WTC11 (cell line): Measurements from ENCODE around the gene TMEM30B. TPM values are rescaled to one million over a fixed set of nuclear protein-coding genes. Genes with fewer than 3 reads are reported as not detected.

ENCODE experiments used
- ATAC-seq: fragments of 200-7000 bp; cut with Tn5 transposase; 2 replicates; pipeline ENCODE4 v1.10.0; 2021; ENCODE audit warnings: mild to moderate bottlenecking, moderate library complexity
- CTCF ChIA-PET: fragments of 300-600 bp; sonication (Branson Sonifier 250); formaldehyde crosslinking; loops from one replicate; lab custom pipeline; 2021; ENCODE audit warnings: antibody characterized with exemption; lab: Charles Lee
- POLR2A ChIA-PET: fragments of 350-600 bp; sonication (Branson Sonifier 250); formaldehyde crosslinking; loops from one replicate; lab custom pipeline; 2021; ENCODE audit warnings: antibody characterized with exemption; lab: Charles Lee
- DNase-seq: peaks from one replicate; pipeline ENCODE4 v3.0.0; 2021; ENCODE audit warnings: low spot score
- H3K27ac Mint-ChIP-seq: 2 replicates; pipeline ENCODE4 v1.8.0; 2021; ENCODE audit warnings: mixed read lengths
- H3K27me3 Mint-ChIP-seq: 2 replicates; pipeline ENCODE4 v1.8.0; 2021; ENCODE audit warnings: low read depth, mild to moderate bottlenecking, moderate library complexity, mixed read lengths
- H3K36me3 Mint-ChIP-seq: 2 replicates; pipeline ENCODE4 v1.8.0; 2021; ENCODE audit warnings: mixed read lengths
- H3K4me1 Mint-ChIP-seq: 2 replicates; pipeline ENCODE4 v1.8.0; 2022; ENCODE audit warnings: mixed read lengths
- H3K4me3 Mint-ChIP-seq: 2 replicates; pipeline ENCODE4 v1.8.0; 2021; ENCODE audit warnings: mild to moderate bottlenecking, moderate library complexity, mixed read lengths
- H3K9me3 Mint-ChIP-seq: 2 replicates; pipeline ENCODE4 v1.8.0; 2021; ENCODE audit warnings: mixed read lengths
- E2F1 ChIP-seq: sonication (generic); formaldehyde crosslinking; IDR thresholded peaks from 2 replicates; pipeline ENCODE4 v1.8.0; 2022; ENCODE audit warnings: mild to moderate bottlenecking, missing genetic modification reagents
- E2F5 ChIP-seq: sonication (generic); formaldehyde crosslinking; IDR thresholded peaks from 2 replicates; pipeline ENCODE4 v1.8.1; 2022; ENCODE audit warnings: mild to moderate bottlenecking, moderate library complexity, missing genetic modification reagents
- ELF4 ChIP-seq: sonication (generic); formaldehyde crosslinking; IDR thresholded peaks from 2 replicates; pipeline ENCODE4 v1.8.1; 2022; ENCODE audit warnings: low read depth, mild to moderate bottlenecking, moderate library complexity, missing genetic modification reagents
- FOXP1 ChIP-seq: sonication (generic); formaldehyde crosslinking; IDR thresholded peaks from 2 replicates; pipeline ENCODE4 v1.8.0; 2022; ENCODE audit warnings: missing genetic modification reagents, mild to moderate bottlenecking, moderate library complexity, borderline replicate concordance
- GABPB1 ChIP-seq: sonication (generic); formaldehyde crosslinking; IDR thresholded peaks from 2 replicates; pipeline ENCODE4 v1.8.1; 2023; ENCODE audit warnings: mild to moderate bottlenecking, missing genetic modification reagents
- HMGA2 ChIP-seq: fragments of 250-450 bp; sonication (Bioruptor Pico); IDR thresholded peaks from 2 replicates; pipeline ENCODE4 v1.4.0; 2021; ENCODE audit warnings: mild to moderate bottlenecking, moderate library complexity
- IRF2 ChIP-seq: sonication (generic); formaldehyde crosslinking; IDR thresholded peaks from 2 replicates; pipeline ENCODE4 v1.8.0; 2022; ENCODE audit warnings: low read depth, missing genetic modification reagents, borderline replicate concordance
- JUN ChIP-seq: sonication (generic); formaldehyde crosslinking; IDR thresholded peaks from 2 replicates; pipeline ENCODE4 v1.8.0; 2023; ENCODE audit warnings: mild to moderate bottlenecking, missing genetic modification reagents
- NFE2L1 ChIP-seq: sonication (generic); formaldehyde crosslinking; IDR thresholded peaks from 2 replicates; pipeline ENCODE4 v1.8.1; 2023; ENCODE audit warnings: missing genetic modification reagents
- OVOL2 ChIP-seq: fragments of 250-450 bp; sonication (Bioruptor Pico); IDR thresholded peaks from 2 replicates; pipeline ENCODE4 v1.9.0; 2021; ENCODE audit warnings: mild to moderate bottlenecking, borderline replicate concordance
- PRDM15 ChIP-seq: sonication (generic); formaldehyde crosslinking; IDR thresholded peaks from 2 replicates; pipeline ENCODE4 v1.8.0; 2022; ENCODE audit warnings: missing genetic modification reagents
- SOX15 ChIP-seq: fragments of 250-450 bp; sonication (Bioruptor Pico); IDR thresholded peaks from 2 replicates; pipeline ENCODE4 v1.9.0; 2021; ENCODE audit warnings: mild to moderate bottlenecking
- STAT6 ChIP-seq: sonication (generic); formaldehyde crosslinking; conservative IDR thresholded peaks from 2 replicates; pipeline ENCODE4 v1.8.1; 2023; ENCODE audit warnings: mild to moderate bottlenecking, low read depth, missing genetic modification reagents, moderate library complexity
- ZMAT4 ChIP-seq: fragments of 250-450 bp; sonication (Bioruptor Pico); IDR thresholded peaks from 2 replicates; pipeline ENCODE4 v1.9.0; 2021; ENCODE audit warnings: mild to moderate bottlenecking
- ZNF121 ChIP-seq: sonication (generic); formaldehyde crosslinking; IDR thresholded peaks from 2 replicates; pipeline ENCODE4 v1.8.0; 2023; ENCODE audit warnings: missing genetic modification reagents
- total RNA-seq: library from RNA; stranded (reverse); gene quantifications from 3 replicates; pipeline ENCODE4 v1.2.3, GENCODE V29; 2021
- TF ChIP-seq, protein P1 (sequence below): sonication (generic); formaldehyde crosslinking; IDR thresholded peaks from 2 replicates; pipeline ENCODE4 v1.8.1; 2022; ENCODE audit warnings: low read depth, mild to moderate bottlenecking, moderate library complexity, missing genetic modification reagents, borderline replicate concordance
- TF ChIP-seq, protein P2 (sequence below): sonication (generic); formaldehyde crosslinking; IDR thresholded peaks from 2 replicates; pipeline ENCODE4 v1.8.1; 2022; ENCODE audit warnings: mild to moderate bottlenecking, missing genetic modification reagents, moderate library complexity, borderline replicate concordance
- TF ChIP-seq, protein P3 (sequence below): sonication (generic); formaldehyde crosslinking; IDR thresholded peaks from 2 replicates; pipeline ENCODE4 v1.8.0; 2022; ENCODE audit warnings: mild to moderate bottlenecking, missing genetic modification reagents
- TF ChIP-seq, protein P4 (sequence below): sonication (generic); formaldehyde crosslinking; IDR thresholded peaks from 2 replicates; pipeline ENCODE4 v1.8.0; 2022; ENCODE audit warnings: mild to moderate bottlenecking, missing genetic modification reagents

TMEM30B gene
- total RNA-seq, 1 experiment from 2014 or later = 17.8 TPM

- TF ChIP-seq STAT6 (CRISPR knock-in tag) (no peak), E2F1 (no peak), JUN (CRISPR knock-in tag) (no peak), ELF4 (CRISPR knock-in tag) (no peak)
- TF ChIP-seq, protein P1, sequence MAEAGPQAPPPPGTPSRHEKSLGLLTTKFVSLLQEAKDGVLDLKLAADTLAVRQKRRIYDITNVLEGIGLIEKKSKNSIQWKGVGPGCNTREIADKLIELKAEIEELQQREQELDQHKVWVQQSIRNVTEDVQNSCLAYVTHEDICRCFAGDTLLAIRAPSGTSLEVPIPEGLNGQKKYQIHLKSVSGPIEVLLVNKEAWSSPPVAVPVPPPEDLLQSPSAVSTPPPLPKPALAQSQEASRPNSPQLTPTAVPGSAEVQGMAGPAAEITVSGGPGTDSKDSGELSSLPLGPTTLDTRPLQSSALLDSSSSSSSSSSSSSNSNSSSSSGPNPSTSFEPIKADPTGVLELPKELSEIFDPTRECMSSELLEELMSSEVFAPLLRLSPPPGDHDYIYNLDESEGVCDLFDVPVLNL (CRISPR knock-in tag) = no peak
- TF ChIP-seq, all 79 proteins: peak for 0
These were observed 16.5 kb downstream of the TMEM30B start (continued) for GRCh38 chr14:61264651-61265050.

- H3K27ac Mint-ChIP-seq = no peak overlapping the region
- no peak for DNase-seq
- H3K9me3 Mint-ChIP-seq = no peaks in the 10 kb centered on the region
- POLR2A ChIA-PET = no interaction called here
- H3K36me3 Mint-ChIP-seq = no peaks in the 10 kb centered on the region
- no peaks in the 10 kb centered on the region; the same call in 1 of the 2 replicates for H3K27me3 Mint-ChIP-seq
- no peak overlapping the region for H3K4me3 Mint-ChIP-seq
- TF ChIP-seq E2F1 (no peak), E2F5 (CRISPR knock-in tag) (no peak), HMGA2 (no peak), SOX15 (CRISPR knock-in tag) (no peak), PRDM15 (CRISPR knock-in tag) (no peak), IRF2 (CRISPR knock-in tag) (no peak), ZNF121 (CRISPR knock-in tag) (no peak), ZMAT4 (no peak), GABPB1 (CRISPR knock-in tag) (no peak), OVOL2 (CRISPR knock-in tag) (no peak), NFE2L1 (no peak), FOXP1 (CRISPR knock-in tag) (no peak)
- TF ChIP-seq, protein P2, sequence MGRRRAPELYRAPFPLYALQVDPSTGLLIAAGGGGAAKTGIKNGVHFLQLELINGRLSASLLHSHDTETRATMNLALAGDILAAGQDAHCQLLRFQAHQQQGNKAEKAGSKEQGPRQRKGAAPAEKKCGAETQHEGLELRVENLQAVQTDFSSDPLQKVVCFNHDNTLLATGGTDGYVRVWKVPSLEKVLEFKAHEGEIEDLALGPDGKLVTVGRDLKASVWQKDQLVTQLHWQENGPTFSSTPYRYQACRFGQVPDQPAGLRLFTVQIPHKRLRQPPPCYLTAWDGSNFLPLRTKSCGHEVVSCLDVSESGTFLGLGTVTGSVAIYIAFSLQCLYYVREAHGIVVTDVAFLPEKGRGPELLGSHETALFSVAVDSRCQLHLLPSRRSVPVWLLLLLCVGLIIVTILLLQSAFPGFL (CRISPR knock-in tag) = no peak
- TF ChIP-seq, protein P3, sequence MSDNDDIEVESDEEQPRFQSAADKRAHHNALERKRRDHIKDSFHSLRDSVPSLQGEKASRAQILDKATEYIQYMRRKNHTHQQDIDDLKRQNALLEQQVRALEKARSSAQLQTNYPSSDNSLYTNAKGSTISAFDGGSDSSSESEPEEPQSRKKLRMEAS (CRISPR knock-in tag) = no peak
- TF ChIP-seq, protein P4, sequence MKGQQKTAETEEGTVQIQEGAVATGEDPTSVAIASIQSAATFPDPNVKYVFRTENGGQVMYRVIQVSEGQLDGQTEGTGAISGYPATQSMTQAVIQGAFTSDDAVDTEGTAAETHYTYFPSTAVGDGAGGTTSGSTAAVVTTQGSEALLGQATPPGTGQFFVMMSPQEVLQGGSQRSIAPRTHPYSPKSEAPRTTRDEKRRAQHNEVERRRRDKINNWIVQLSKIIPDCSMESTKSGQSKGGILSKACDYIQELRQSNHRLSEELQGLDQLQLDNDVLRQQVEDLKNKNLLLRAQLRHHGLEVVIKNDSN (CRISPR knock-in tag) = no peak
- H3K4me1 Mint-ChIP-seq = peaks cover 6% of the 10 kb centered on the region
- CTCF ChIA-PET = no interaction called here
- no peak for ATAC-seq
These were observed 17.0 kb downstream of the TMEM30B start for GRCh38 chr14:61264010-61264571.
